ENCODE data around the gene REX1BD.

Gene REX1BD

DNA sequence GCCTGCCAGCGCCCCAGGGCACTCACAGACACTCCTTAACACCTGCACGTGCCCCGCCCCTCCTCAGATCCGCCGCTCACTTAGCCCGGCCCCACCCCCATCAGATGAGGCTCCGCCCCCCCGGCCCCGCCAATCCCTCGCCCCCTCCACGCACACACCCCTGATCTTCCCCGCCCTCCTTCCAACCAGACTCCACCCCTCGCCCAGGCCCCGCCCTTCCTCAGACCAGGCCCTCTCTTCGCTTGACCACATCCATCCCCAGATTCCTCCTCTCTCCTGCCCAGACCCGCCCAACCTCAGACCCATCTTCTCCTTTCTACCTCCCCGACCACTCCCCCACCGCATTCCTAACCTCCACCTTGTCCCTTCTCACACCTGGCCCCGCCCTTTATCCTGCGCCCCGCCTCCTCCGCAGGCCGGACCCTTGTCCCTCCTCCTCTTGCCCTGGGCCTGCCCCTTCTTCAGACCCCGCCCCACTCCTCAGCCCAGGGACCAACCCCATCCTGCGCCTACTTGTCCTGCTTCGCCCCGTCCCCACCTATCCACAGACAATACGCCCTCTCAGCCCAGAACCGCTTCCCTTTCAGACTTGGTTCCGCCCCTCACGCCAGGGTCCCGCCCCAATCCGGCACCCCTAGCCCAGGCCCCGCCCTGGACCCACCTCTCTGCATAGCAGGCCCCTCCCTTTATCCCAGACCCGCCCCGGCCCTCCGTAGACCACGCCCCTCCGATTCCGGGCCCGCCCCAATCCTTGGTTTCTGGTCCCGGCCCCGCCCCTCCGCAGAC is 47.8 kb downstream of the REX1BD start:
- Histone ChIP-seq H3K27me3 (ENCODE audit: low read length) (no peaks in the 10 kb centered on the region), H3K4me3 (ENCODE audit: insufficient read depth, low read length, poor library complexity, severe bottlenecking) (no peak overlapping the region), H3K4me2 (ENCODE audit: low read depth, low read length, poor library complexity, severe bottlenecking) (peak overlapping the region; percentile 16), H3K79me2 (ENCODE audit: insufficient read depth, low read length) (no peaks in the 10 kb centered on the region), H3F3A (ENCODE audit: insufficient read depth) (no peaks in the 10 kb centered on the region), H3K27ac (ENCODE audit: low read depth, low read length) (no peak overlapping the region), H2AFZ (ENCODE audit: low read depth, low read length, severe bottlenecking) (no peak overlapping the region), H4K20me1 (ENCODE audit: low read depth, low read length) (no peaks in the 10 kb centered on the region), H3K36me3 (ENCODE audit: low read length) (no peaks in the 10 kb centered on the region), H3K9ac (ENCODE audit: low read length) (no peak overlapping the region), H3K9me3 (ENCODE audit: insufficient read depth, low read length) (no peaks in the 10 kb centered on the region), H3K9me2 (replicated peaks; ENCODE audit: insufficient read depth, low read length) (no peaks in the 10 kb centered on the region)
- TF ChIP-seq, protein P1, sequence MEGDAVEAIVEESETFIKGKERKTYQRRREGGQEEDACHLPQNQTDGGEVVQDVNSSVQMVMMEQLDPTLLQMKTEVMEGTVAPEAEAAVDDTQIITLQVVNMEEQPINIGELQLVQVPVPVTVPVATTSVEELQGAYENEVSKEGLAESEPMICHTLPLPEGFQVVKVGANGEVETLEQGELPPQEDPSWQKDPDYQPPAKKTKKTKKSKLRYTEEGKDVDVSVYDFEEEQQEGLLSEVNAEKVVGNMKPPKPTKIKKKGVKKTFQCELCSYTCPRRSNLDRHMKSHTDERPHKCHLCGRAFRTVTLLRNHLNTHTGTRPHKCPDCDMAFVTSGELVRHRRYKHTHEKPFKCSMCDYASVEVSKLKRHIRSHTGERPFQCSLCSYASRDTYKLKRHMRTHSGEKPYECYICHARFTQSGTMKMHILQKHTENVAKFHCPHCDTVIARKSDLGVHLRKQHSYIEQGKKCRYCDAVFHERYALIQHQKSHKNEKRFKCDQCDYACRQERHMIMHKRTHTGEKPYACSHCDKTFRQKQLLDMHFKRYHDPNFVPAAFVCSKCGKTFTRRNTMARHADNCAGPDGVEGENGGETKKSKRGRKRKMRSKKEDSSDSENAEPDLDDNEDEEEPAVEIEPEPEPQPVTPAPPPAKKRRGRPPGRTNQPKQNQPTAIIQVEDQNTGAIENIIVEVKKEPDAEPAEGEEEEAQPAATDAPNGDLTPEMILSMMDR (IDR thresholded peaks at IDR 0.05; ENCODE audit: insufficient read depth, low read length, poor library complexity, severe bottlenecking) = no peak
- no peak for TF ChIP-seq EZH2phosphoT487 (conservative IDR thresholded peaks at IDR 0.05; ENCODE audit: low read length)

DNA sequence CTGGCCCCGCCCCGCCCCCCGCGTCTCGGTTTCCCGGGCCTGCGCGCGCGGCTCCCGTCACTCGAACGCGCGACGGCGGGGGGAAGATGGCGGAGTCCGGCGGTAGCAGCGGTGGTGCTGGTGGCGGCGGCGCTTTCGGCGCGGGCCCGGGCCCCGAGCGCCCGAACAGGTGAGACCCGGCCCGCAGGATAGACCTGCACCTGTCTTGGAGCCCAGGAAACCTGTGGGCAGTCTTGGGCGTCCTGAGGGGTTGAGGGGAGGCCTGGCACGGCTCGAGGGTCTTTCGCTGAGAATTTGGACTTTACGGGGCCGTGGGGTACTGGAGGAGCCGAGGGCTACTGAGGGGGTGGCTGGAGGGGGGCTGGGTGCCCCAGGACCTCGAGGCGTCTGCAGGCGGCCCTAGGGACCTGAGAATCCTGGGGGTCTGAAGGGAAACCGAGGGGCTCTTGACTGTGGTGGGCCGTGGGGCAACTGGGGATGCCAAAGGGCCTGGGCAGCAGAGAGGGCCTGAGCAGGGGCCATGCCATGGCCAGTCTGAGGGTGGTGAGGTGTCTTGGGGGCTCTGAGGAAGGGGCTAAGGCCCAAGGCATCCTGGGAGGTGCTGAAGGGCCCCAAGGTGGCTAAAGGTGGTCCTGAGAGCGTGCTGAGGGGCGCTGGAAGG is 48.5 kb downstream of the REX1BD start, which contains the start of gene KLHL26:
Gene KLHL26, plus strand, starts transcription at position 60 of the 661 bp plus-strand sequence. Its CDS starts 27 bp downstream, at position 87.
- Histone ChIP-seq H3K27ac (ENCODE audit: low read depth, low read length) (no peak within 1 kb of the TSS), H2AFZ (ENCODE audit: low read depth, low read length, severe bottlenecking) (no peak within 1 kb of the TSS), H3K4me3 (ENCODE audit: insufficient read depth, low read length, poor library complexity, severe bottlenecking) (no peak within 1 kb of the TSS), H3K79me2 (ENCODE audit: insufficient read depth, low read length) (no peaks in the 10 kb centered on the region), H3K9ac (ENCODE audit: low read length) (no peak within 1 kb of the TSS), H3K36me3 (ENCODE audit: low read length) (no peaks in the 10 kb centered on the region), H3K27me3 (ENCODE audit: low read length) (no peaks in the 10 kb centered on the region), H3K4me2 (ENCODE audit: low read depth, low read length, poor library complexity, severe bottlenecking) (peak within 1 kb of the TSS; percentile 16), H3K9me3 (ENCODE audit: insufficient read depth, low read length) (no peaks in the 10 kb centered on the region), H3F3A (ENCODE audit: insufficient read depth) (no peaks in the 10 kb centered on the region), H3K9me2 (replicated peaks; ENCODE audit: insufficient read depth, low read length) (no peaks in the 10 kb centered on the region), H4K20me1 (ENCODE audit: low read depth, low read length) (no peaks in the 10 kb centered on the region)
- TF ChIP-seq EZH2phosphoT487 (conservative IDR thresholded peaks at IDR 0.05; ENCODE audit: low read length) = no peak
- TF ChIP-seq, protein P1 (IDR thresholded peaks at IDR 0.05; ENCODE audit: insufficient read depth, low read length, poor library complexity, severe bottlenecking) = no peak

DNA sequence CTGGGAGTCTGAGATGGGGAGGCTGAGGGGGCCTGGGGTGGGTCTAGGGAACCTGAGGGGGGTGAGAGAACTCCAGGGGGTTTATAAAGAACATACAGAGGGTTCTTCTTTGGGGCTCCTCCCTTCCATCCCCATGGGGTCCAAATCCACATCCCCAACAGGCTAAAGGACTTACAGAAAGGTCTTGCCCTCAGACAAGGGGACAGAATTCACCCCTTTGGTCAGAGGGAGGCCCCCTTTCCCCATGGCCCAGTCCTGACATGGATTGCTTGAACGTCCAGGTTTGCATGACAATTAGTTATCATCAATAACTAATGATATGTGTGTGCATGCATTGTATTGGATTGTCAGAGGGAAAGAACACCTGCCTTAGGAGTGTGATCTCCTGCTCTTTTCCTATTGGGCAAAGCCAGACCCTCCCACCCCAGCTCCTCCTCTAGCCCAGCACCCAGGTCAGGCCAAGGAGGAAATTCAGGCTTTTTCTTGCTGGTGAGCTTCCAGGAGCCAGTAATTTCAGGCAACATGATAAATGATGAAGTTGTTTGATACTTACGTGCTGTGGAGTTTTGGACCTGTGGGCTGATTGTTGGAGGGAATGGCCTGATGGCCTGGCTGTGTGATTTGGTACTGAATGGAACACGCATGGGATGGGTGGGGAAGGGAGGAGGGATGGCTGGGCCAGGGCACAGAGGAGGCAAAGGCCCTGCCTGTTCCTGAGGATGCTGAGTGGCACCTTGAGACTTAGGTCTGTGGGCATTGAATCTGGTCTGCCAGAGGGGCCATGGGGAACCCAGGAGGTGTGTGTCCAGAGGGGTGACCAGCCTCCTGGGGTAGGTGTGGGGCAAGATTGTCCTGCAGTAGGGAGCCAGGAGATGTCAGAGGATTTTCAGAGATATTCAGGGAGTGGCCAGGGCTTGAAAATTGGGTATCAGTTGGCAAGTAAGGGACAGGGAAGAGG is 49.4 kb downstream of the REX1BD start:
- Histone ChIP-seq H2AFZ (ENCODE audit: low read depth, low read length, severe bottlenecking) (no peak overlapping the region), H3K9ac (ENCODE audit: low read length) (no peak overlapping the region), H3K9me2 (replicated peaks; ENCODE audit: insufficient read depth, low read length) (no peaks in the 10 kb centered on the region), H3K4me3 (ENCODE audit: insufficient read depth, low read length, poor library complexity, severe bottlenecking) (no peak overlapping the region), H3K36me3 (ENCODE audit: low read length) (no peaks in the 10 kb centered on the region), H3K27me3 (ENCODE audit: low read length) (no peaks in the 10 kb centered on the region), H3K79me2 (ENCODE audit: insufficient read depth, low read length) (no peaks in the 10 kb centered on the region), H3K9me3 (ENCODE audit: insufficient read depth, low read length) (no peaks in the 10 kb centered on the region), H3K4me2 (ENCODE audit: low read depth, low read length, poor library complexity, severe bottlenecking) (no peak overlapping the region), H4K20me1 (ENCODE audit: low read depth, low read length) (no peaks in the 10 kb centered on the region), H3F3A (ENCODE audit: insufficient read depth) (no peaks in the 10 kb centered on the region), H3K27ac (ENCODE audit: low read depth, low read length) (no peak overlapping the region)
- TF ChIP-seq, protein P1 (IDR thresholded peaks at IDR 0.05; ENCODE audit: insufficient read depth, low read length, poor library complexity, severe bottlenecking) = no peak
- no peak for TF ChIP-seq EZH2phosphoT487 (conservative IDR thresholded peaks at IDR 0.05; ENCODE audit: low read length)
